LNCaP clone FGC (cell line): ENCODE measurements around the gene IFIT3.
"Not testable (repeated sequence)": the region's sequence is repeated elsewhere in the genome, so short reads cannot be mapped to it uniquely, and the experiment has no call there.

ENCODE experiments used
- DNase-seq: peaks from one replicate; pipeline ENCODE4 v3.0.0-alpha.2; 2011; ENCODE audit warnings: low read depth
- H3K4me3 ChIP-seq: 2 replicates; pipeline ENCODE4 v1.5.1; 2011; ENCODE audit warnings: mild to moderate bottlenecking, low read depth, low read length, control low read depth
- TF ChIP-seq, protein P1 (sequence below): IDR thresholded peaks from 2 replicates; pipeline ENCODE4 v1.5.1; 2012; ENCODE audit warnings: mild to moderate bottlenecking; ENCODE audit not compliant: control insufficient read depth, insufficient read depth; ENCODE audit errors: extremely low read depth

IFIT3 gene

GRCh38 chr10:89283025-89283935 is 44.5 kb upstream of the IFIT3 start:
- no peak overlapping the region for H3K4me3 ChIP-seq
- no peak for DNase-seq
- TF ChIP-seq, protein P1, sequence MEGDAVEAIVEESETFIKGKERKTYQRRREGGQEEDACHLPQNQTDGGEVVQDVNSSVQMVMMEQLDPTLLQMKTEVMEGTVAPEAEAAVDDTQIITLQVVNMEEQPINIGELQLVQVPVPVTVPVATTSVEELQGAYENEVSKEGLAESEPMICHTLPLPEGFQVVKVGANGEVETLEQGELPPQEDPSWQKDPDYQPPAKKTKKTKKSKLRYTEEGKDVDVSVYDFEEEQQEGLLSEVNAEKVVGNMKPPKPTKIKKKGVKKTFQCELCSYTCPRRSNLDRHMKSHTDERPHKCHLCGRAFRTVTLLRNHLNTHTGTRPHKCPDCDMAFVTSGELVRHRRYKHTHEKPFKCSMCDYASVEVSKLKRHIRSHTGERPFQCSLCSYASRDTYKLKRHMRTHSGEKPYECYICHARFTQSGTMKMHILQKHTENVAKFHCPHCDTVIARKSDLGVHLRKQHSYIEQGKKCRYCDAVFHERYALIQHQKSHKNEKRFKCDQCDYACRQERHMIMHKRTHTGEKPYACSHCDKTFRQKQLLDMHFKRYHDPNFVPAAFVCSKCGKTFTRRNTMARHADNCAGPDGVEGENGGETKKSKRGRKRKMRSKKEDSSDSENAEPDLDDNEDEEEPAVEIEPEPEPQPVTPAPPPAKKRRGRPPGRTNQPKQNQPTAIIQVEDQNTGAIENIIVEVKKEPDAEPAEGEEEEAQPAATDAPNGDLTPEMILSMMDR = no peak

- TF ChIP-seq, protein P1 = no peak
- DNase-seq = no peak
- H3K4me3 ChIP-seq = no peak overlapping the region
These were observed 43.8 kb upstream of the IFIT3 start for GRCh38 chr10:89283936-89284475.

- not testable (repeated sequence) for DNase-seq, H3K4me3 ChIP-seq
These were observed 43.1 kb upstream of the IFIT3 start for GRCh38 chr10:89284711-89285110.

DNA sequence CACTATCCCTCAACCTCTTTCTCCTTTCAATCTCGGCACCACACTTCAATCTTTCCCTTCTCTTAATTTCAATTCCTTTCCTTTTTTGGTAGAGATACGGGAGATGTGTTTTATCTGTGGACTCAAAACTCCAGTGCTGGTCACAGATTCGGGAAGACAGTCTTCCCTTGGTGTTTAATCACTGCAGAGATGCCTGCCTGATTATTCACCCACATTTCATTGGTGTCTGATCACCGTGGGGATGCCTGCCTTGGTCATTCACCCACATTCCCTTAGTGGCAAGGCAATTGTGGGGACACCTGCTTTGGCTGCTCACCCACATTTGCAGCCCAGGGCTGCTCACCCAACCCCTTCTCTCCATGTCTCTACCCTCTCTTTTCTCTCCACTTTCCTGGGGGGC is 42.5 kb upstream of the IFIT3 start:
- DNase-seq, H3K4me3 ChIP-seq: not testable (repeated sequence)

DNA sequence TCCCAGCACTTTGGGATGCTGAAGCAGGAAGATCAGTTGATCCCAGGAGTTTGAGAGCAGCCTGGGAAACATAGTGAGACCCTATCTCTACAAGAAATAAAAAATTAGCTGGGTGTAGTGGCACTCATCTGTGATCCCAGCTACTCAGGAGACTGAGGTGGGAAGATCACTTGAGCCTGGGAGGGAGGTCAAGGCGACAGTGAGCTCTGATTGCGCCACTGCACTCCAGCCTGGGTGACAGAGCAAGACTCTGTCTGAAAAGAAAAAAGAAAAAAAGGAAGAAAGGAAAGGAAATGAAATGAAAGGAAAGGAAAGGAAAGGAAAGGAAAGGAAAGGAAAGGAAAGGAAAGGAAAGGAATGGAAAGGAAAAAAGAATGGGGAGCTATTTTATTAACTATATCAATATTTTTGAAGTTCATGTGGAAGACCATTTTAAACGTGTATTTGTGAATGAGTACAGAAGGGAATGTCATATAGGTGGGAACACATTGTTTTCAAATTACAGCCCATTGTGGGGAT is 33.0 kb upstream of the IFIT3 start:
- DNase-seq = no peak
- H3K4me3 ChIP-seq = no peak overlapping the region
- TF ChIP-seq, protein P1 = no peak

DNA sequence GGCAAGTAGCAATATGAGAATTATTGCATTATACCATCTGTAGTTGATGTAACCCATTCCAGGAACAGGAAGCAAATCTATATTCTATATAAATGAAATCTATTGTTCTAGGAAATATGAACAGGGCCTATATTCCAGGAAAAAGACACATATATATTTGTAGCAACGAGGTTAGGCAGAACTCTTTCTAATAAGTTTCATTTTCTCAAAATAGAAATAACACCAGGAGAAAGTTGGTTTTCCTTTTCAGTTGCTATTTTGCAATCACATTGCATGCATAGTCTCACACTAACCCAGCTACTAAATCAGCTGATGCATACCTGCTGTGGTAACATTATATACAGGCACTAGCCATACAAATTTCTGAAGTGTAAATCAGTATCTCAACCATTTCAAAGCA is 32.2 kb upstream of the IFIT3 start:
- no peak overlapping the region for H3K4me3 ChIP-seq
- TF ChIP-seq, protein P1 = no peak
- DNase-seq = no peak

GRCh38 chr10:89296220-89296648 is 31.6 kb upstream of the IFIT3 start:
- DNase-seq = no peak
- H3K4me3 ChIP-seq = no peak overlapping the region
- TF ChIP-seq, protein P1 = no peak
